Measurements from ENCODE around the gene JUN. TPM values are rescaled to one million over a fixed set of nuclear protein-coding genes. Genes with fewer than 3 reads are reported as not detected.

Gene JUN
- polyA plus RNA-seq, 1 donor (not counting 4 experiments of a cell fraction or from before 2014, with no cell fraction given), result 70.1 TPM

GRCh38 chr1:58738876-58739275 is 45.0 kb downstream of the JUN start:
- DNase-seq (ENCODE audit: low read depth, low spot score) (no peak), FAIRE-seq (peak; percentile 84)
- Histone ChIP-seq H3K27me3 (ENCODE audit: control insufficient read depth, extremely low read depth, insufficient read depth, low read length) (no peaks in the 10 kb centered on the region), H2AFZ (ENCODE audit: control insufficient read depth, low read length) (peak overlapping the region; percentile 34), H3K9me1 (ENCODE audit: control insufficient read depth, extremely low read depth, insufficient read depth, low read length) (no peaks in the 10 kb centered on the region), H3K4me2 (ENCODE audit: control insufficient read depth, extremely low read depth, insufficient read depth, low read depth, low read length) (peak overlapping the region; percentile 39), H3K4me3 (ENCODE audit: control insufficient read depth in 2 of 3, extremely low read depth in 1 of 3, insufficient read depth in 2 of 3, low read depth in 1 of 3, low read length in 3 of 3) (no peak overlapping the region), H4K20me1 (ENCODE audit: control insufficient read depth, extremely low read depth, insufficient read depth, low read length) (no peaks in the 10 kb centered on the region), H3K9ac (ENCODE audit: control insufficient read depth, extremely low read depth, insufficient read depth, low read length) (no peak overlapping the region), H3K4me1 (ENCODE audit: control insufficient read depth, extremely low read depth, insufficient read depth, low read length) (peaks cover 12% of the 10 kb centered on the region), H3K9me3 (ENCODE audit: control insufficient read depth, low read depth, low read length) (peaks cover 6% of the 10 kb centered on the region), H3K36me3 (ENCODE audit: control insufficient read depth in 2 of 2, extremely low read depth in 1 of 2, insufficient read depth in 2 of 2, low read length in 2 of 2) (no peaks in the 10 kb centered on the region), H3K27ac (ENCODE audit: control insufficient read depth, insufficient read depth, low read length) (peak overlapping the region; percentile 17), H3K79me2 (ENCODE audit: control insufficient read depth, insufficient read depth, low read length) (no peaks in the 10 kb centered on the region)
- dilution Hi-C loops (cut with MboI; ENCODE audit: extremely low pct_ligation_motif_present, low sequenced_read_pairs), result no loop called here
- TF ChIP-seq EZH2 (IDR thresholded peaks at IDR 0.05; ENCODE audit: low read length) (no peak), CTCF (optimal IDR thresholded peaks at IDR 0.05 in 1 of 3, IDR thresholded peaks at IDR 0.05 in 1 of 3, conservative IDR thresholded peaks at IDR 0.05 in 1 of 3; ENCODE audit: extremely low read depth in 1 of 3, insufficient read depth in 2 of 3, low read length in 3 of 3) (no peak)

- H4K20me1 ChIP-seq (ENCODE audit: control insufficient read depth, extremely low read depth, insufficient read depth, low read length), result no peaks in the 10 kb centered on the region
- H3K4me1 ChIP-seq (ENCODE audit: control insufficient read depth, extremely low read depth, insufficient read depth, low read length), result peaks cover 23% of the 10 kb centered on the region
- TF ChIP-seq CTCF (optimal IDR thresholded peaks at IDR 0.05 in 1 of 3, IDR thresholded peaks at IDR 0.05 in 1 of 3, conservative IDR thresholded peaks at IDR 0.05 in 1 of 3; ENCODE audit: extremely low read depth in 1 of 3, insufficient read depth in 2 of 3, low read length in 3 of 3) (no peak), EZH2 (IDR thresholded peaks at IDR 0.05; ENCODE audit: low read length) (no peak)
- H3K27ac ChIP-seq (ENCODE audit: control insufficient read depth, insufficient read depth, low read length), result no peak overlapping the region
- H3K79me2 ChIP-seq (ENCODE audit: control insufficient read depth, insufficient read depth, low read length), result no peaks in the 10 kb centered on the region
- no peaks in the 10 kb centered on the region for H3K9me1 ChIP-seq (ENCODE audit: control insufficient read depth, extremely low read depth, insufficient read depth, low read length)
- H3K4me3 ChIP-seq (ENCODE audit: control insufficient read depth in 2 of 3, extremely low read depth in 1 of 3, insufficient read depth in 2 of 3, low read depth in 1 of 3, low read length in 3 of 3), result no peak overlapping the region
- no peaks in the 10 kb centered on the region for H3K36me3 ChIP-seq (ENCODE audit: control insufficient read depth in 2 of 2, extremely low read depth in 1 of 2, insufficient read depth in 2 of 2, low read length in 2 of 2)
- H2AFZ ChIP-seq (ENCODE audit: control insufficient read depth, low read length), result no peak overlapping the region
- no peak for FAIRE-seq
- no peak for DNase-seq (ENCODE audit: low read depth, low spot score)
- H3K4me2 ChIP-seq (ENCODE audit: control insufficient read depth, extremely low read depth, insufficient read depth, low read depth, low read length), result no peak overlapping the region
- no peaks in the 10 kb centered on the region for H3K27me3 ChIP-seq (ENCODE audit: control insufficient read depth, extremely low read depth, insufficient read depth, low read length)
- dilution Hi-C loops (cut with MboI; ENCODE audit: extremely low pct_ligation_motif_present, low sequenced_read_pairs), result no loop called here
- H3K9me3 ChIP-seq (ENCODE audit: control insufficient read depth, low read depth, low read length), result peaks cover 6% of the 10 kb centered on the region
- H3K9ac ChIP-seq (ENCODE audit: control insufficient read depth, extremely low read depth, insufficient read depth, low read length), result no peak overlapping the region
Observed at GRCh38 chr1:58735586-58735985, 48.3 kb downstream of the JUN start.
